ENCODE data around the gene RNASEH2B. TPM values are rescaled to one million over a fixed set of nuclear protein-coding genes. Genes with fewer than 3 reads are reported as not detected.

Gene RNASEH2B
- total and polyA plus RNA-seq, 2 of the 8 experiments (the other 6 are each of a cell fraction or from before 2014, with no cell fraction given), result 19.3 to 43.9 TPM

GRCh38 chr13:50927701-50928100, 18.1 kb downstream of the RNASEH2B start:
- H3K4me1 ChIP-seq (replicated peaks in 1 of 4; ENCODE audit: control insufficient read depth in 3 of 4, insufficient read depth in 4 of 4, low read length in 3 of 4), result peaks cover 0 to 2% (median 0%) of the 10 kb centered on the region in 4 experiments; a peak in 1 of 7 replicates
- peaks cover 0 to 7% of the 10 kb centered on the region in 2 experiments; a peak in 1 of 4 replicates for H3K79me2 ChIP-seq (ENCODE audit: control insufficient read depth in 1 of 2, insufficient read depth in 2 of 2, low read length in 2 of 2)
- no peak overlapping the region for H2BK5ac ChIP-seq (ENCODE audit: low read depth, low read length)
- H3K18ac ChIP-seq (ENCODE audit: extremely low read depth, low read length), result no peak overlapping the region
- no peak overlapping the region for H2AFZ ChIP-seq (ENCODE audit: low read length)
- no peak overlapping the region for H2BK120ac ChIP-seq (replicated peaks; ENCODE audit: low read depth, low read length)
- H2BK12ac ChIP-seq (ENCODE audit: low read depth, low read length), result no peak overlapping the region
- H4K8ac ChIP-seq (ENCODE audit: extremely low read depth, insufficient read depth, low read length), result no peak overlapping the region
- H3K4me3 ChIP-seq (ENCODE audit: extremely low read depth in 1 of 4, insufficient read depth in 2 of 4, low read depth in 3 of 4, low read length in 4 of 4), result no peak overlapping the region
- CTCF ChIA-PET (ENCODE audit: partially characterized antibody), result interaction anchor here (1.8 to 2.0 kb wide), 2 partner anchors 10 to 13 kb away, joined by 5 to 6 read pairs; no protein-coding TSS in a partner anchor
- no peak overlapping the region for H3K23ac ChIP-seq (ENCODE audit: insufficient read length)
- H3K14ac ChIP-seq (ENCODE audit: insufficient read length), result no peak overlapping the region
- 82% methylated on average over 2 of the region's 2 CpGs; no CpG with 5 or more reads in 1 of the 2 experiments for WGBS, 2 experiments (ENCODE audit: extremely low coverage in 1 of 2, insufficient coverage in 1 of 2, insufficient read length in 1 of 2, insufficient replicate concordance in 2 of 2, low coverage in 1 of 2, low lambda C conversion rate in 2 of 2, missing lambda C conversion rate in 1 of 2)
- H3K4ac ChIP-seq (replicated peaks; ENCODE audit: insufficient read length, low read depth, low read length), result no peak overlapping the region
- no peak overlapping the region for H4K5ac ChIP-seq (ENCODE audit: insufficient read length, low read depth, low read length)
- H4K20me1 ChIP-seq (replicated peaks in 1 of 2; ENCODE audit: control insufficient read depth in 1 of 2, insufficient read depth in 2 of 2, low read length in 2 of 2), result no peaks in the 10 kb centered on the region
- POLR2A ChIA-PET (ENCODE audit: partially characterized antibody), result no interaction called here
- no peak overlapping the region for H2BK20ac ChIP-seq (ENCODE audit: low read length)
- peaks cover 10 to 16% of the 10 kb centered on the region in 2 experiments for H3K9me3 ChIP-seq (ENCODE audit: insufficient read depth in 2 of 2, low read depth in 1 of 2, low read length in 1 of 2)
- no peak overlapping the region for H2BK15ac ChIP-seq (ENCODE audit: low read length)
- no peak for DNase-seq (ENCODE audit: low read depth in 1 of 2, low spot score in 2 of 2)
- H3K36me3 ChIP-seq (ENCODE audit: control insufficient read depth in 2 of 4, insufficient read depth in 4 of 4, low read length in 3 of 4), result peaks cover 0 to 4% (median 1%) of the 10 kb centered on the region in 4 experiments; a peak in 2 of 8 replicates
- no peak overlapping the region for H3K27ac ChIP-seq (ENCODE audit: low read depth, low read length)
- H3K9ac ChIP-seq (replicated peaks in 1 of 4; ENCODE audit: extremely low read depth in 1 of 4, low read depth in 3 of 4, low read length in 3 of 4), result no peak overlapping the region
- H3K27me3 ChIP-seq (replicated peaks in 1 of 4; ENCODE audit: control insufficient read depth in 3 of 4, extremely low read depth in 1 of 4, insufficient read depth in 3 of 4, low read length in 3 of 4), result no peaks in the 10 kb centered on the region
- H3K23me2 ChIP-seq (ENCODE audit: low read depth, low read length), result no peaks in the 10 kb centered on the region
- H3K79me1 ChIP-seq (ENCODE audit: low read depth, low read length), result no peaks in the 10 kb centered on the region; the same call in 1 of the 2 replicates
- no peak overlapping the region for H2AK5ac ChIP-seq (ENCODE audit: low read depth, low read length)
- no peak overlapping the region for H4K91ac ChIP-seq (replicated peaks; ENCODE audit: insufficient read length, low read length)
- H3K4me2 ChIP-seq (ENCODE audit: insufficient read depth in 1 of 2, low read depth in 2 of 2, low read length in 2 of 2), result no peak overlapping the region
- H3K56ac ChIP-seq (replicated peaks; ENCODE audit: insufficient read length, low read depth, low read length), result no peak overlapping the region
- no peak for FAIRE-seq
- TF ChIP-seq FOSL1 (IDR thresholded peaks at IDR 0.05; ENCODE audit: insufficient read depth, low read depth, low read length) (no peak), TCF12 (IDR thresholded peaks at IDR 0.05; ENCODE audit: low read depth, low read length) (no peak), BACH1 (IDR thresholded peaks at IDR 0.05; ENCODE audit: low read length) (no peak), EZH2 (IDR thresholded peaks at IDR 0.05; ENCODE audit: low read depth, low read length, severe bottlenecking) (no peak), POLR2AphosphoS5 (IDR thresholded peaks at IDR 0.05; ENCODE audit: low read depth, low read length) (no peak), EGR1 (IDR thresholded peaks at IDR 0.05; ENCODE audit: borderline replicate concordance, low read depth, low read length) (no peak), MAFK (IDR thresholded peaks at IDR 0.05; ENCODE audit: low read depth, low read length) (no peak), SIX5 (IDR thresholded peaks at IDR 0.05; ENCODE audit: low read depth, low read length) (no peak), ZNF274 (IDR thresholded peaks at IDR 0.05; ENCODE audit: borderline replicate concordance, extremely low read depth, low read length) (no peak), SIRT6 (IDR thresholded peaks at IDR 0.05; ENCODE audit: low read length) (no peak), GTF2F1 (IDR thresholded peaks at IDR 0.05; ENCODE audit: borderline replicate concordance, low read depth, low read length) (no peak)
- TF ChIP-seq, protein P1, sequence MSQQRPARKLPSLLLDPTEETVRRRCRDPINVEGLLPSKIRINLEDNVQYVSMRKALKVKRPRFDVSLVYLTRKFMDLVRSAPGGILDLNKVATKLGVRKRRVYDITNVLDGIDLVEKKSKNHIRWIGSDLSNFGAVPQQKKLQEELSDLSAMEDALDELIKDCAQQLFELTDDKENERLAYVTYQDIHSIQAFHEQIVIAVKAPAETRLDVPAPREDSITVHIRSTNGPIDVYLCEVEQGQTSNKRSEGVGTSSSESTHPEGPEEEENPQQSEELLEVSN (IDR thresholded peaks at IDR 0.05), result no peak

Data from H1 (cell line).